ENCODE results near the gene TMEM63B. TPM values are rescaled to one million over a fixed set of nuclear protein-coding genes. Genes with fewer than 3 reads are reported as not detected.

TMEM63B gene
- total RNA-seq, 5 donors from 2014 or later (not counting 1 experiment from before 2014, with no cell fraction given) = 16.6 to 21.1 (median 19.3) TPM

DNA sequence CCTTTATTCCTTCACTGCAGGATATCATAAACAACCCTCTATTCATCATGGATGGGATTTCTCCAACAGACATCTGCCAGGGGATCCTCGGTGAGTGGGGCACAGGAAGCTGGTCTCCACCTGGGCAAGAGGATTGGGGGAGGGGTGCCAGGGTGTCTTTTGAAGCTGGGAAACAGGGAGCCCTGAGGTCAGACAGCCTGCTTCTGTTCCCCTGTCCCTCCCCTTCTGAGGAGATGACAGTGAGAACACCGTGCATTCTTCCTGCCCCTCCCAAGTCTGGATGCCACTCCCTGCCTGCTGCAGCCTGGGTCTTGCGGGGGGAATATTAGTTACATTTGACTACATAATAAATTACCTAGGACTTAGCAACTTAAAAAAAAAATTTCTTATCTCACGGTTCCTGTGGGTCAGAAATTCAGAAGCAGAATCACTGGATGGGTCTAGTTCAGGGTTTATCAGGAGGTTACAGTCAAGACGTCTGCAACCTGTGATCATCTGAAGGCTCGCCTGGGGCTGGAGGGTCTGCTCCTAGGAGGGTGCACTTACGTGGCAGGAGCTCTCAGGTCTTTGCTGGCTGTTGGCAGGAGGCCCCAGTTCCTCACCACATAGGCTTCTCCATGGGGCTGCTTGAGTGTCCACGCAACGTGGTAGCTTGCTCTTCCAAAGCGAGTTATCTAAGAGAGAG is 42.7 kb downstream of the TMEM63B start:
- H3K27me3 Mint-ChIP-seq = peaks cover 5 to 11% of the 10 kb centered on the region in 2 donors
- no peaks in the 10 kb centered on the region for H3K36me3 Mint-ChIP-seq
- Histone ChIP-seq H3K4me1 (ENCODE audit: control insufficient read depth in 1 of 2, extremely low read depth in 1 of 2, insufficient read depth in 2 of 2, low read length in 2 of 2) (peaks cover 0 to 5% of the 10 kb centered on the region in 2 experiments), H3K27me3 (replicated peaks in 1 of 2; ENCODE audit: control insufficient read depth in 2 of 2, extremely low read depth in 1 of 2, insufficient read depth in 2 of 2, low read length in 1 of 2) (peaks cover 0 to 40% of the 10 kb centered on the region in 2 experiments), H3K36me3 (ENCODE audit: control insufficient read depth in 2 of 2, extremely low read depth in 1 of 2, insufficient read depth in 1 of 2, low read length in 1 of 2) (no peaks in the 10 kb centered on the region), H3K9me3 (no peaks in the 10 kb centered on the region), H3K27ac (ENCODE audit: low read length) (no peak overlapping the region), H3K4me3 (ENCODE audit: control insufficient read depth in 1 of 2, extremely low read depth in 1 of 2, low read length in 1 of 2) (no peak overlapping the region)
- H3K4me1 Mint-ChIP-seq = peaks cover 0 to 10% (median 2%) of the 10 kb centered on the region in 3 donors
- no peak for ATAC-seq (replicated peaks in 1 of 4)
- DNase-seq = no peak
- no peak overlapping the region for H3K4me3 Mint-ChIP-seq
- ChIA-PET CTCF (no interaction called here), POLR2A (no interaction called here)
- H3K9me3 Mint-ChIP-seq = no peaks in the 10 kb centered on the region
- no peak overlapping the region for H3K27ac Mint-ChIP-seq
- 77% methylated on average over 3 of the region's 10 CpGs for WGBS (ENCODE audit: insufficient coverage)

DNA sequence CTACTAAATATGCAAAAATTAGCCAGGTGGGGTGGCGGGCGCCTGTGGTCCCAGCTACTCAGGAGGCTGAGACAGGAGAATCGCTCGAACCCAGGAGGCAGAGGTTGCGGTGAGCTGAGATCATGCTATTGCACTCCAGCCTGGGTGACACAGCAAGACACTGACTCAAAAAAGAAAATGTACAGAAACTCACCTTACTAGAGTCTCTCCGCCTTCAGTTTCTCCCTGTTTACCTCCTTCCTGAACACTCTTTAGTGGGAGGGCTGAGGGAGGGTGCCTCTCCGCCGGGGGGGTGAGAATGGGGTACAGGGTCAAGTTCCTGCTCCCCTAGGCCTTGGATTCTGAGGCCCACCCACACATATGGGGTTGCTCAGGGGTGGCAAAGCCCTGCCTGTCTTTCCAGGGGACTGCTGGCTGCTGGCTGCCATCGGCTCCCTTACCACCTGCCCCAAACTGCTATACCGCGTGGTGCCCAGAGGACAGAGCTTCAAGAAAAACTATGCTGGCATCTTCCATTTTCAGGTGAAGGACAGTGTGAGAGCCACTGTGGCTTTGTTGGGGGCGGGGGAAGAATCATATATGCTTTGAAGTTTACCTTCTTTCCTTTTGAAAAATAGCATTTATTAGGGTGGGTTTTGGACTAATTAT is 44.7 kb downstream of the TMEM63B start:
- H3K4me1 ChIP-seq (ENCODE audit: control insufficient read depth in 1 of 2, extremely low read depth in 1 of 2, insufficient read depth in 2 of 2, low read length in 2 of 2) = peaks cover 0 to 15% of the 10 kb centered on the region in 2 experiments
- POLR2A ChIA-PET = no interaction called here
- no peak for DNase-seq
- H3K4me1 Mint-ChIP-seq = peaks cover 1 to 18% (median 7%) of the 10 kb centered on the region in 3 donors
- H3K9me3 ChIP-seq = no peaks in the 10 kb centered on the region
- peaks cover 0 to 36% of the 10 kb centered on the region in 2 experiments for H3K27me3 ChIP-seq (replicated peaks in 1 of 2; ENCODE audit: control insufficient read depth in 2 of 2, extremely low read depth in 1 of 2, insufficient read depth in 2 of 2, low read length in 1 of 2)
- no peak for ATAC-seq (replicated peaks in 1 of 4)
- no peaks in the 10 kb centered on the region for H3K9me3 Mint-ChIP-seq
- 77% methylated on average over 7 of the region's 12 CpGs for WGBS (ENCODE audit: insufficient coverage)
- H3K27me3 Mint-ChIP-seq = peaks cover 2 to 7% of the 10 kb centered on the region in 2 donors
- peak overlapping the region in 1 of 2 donors; percentile 83 for H3K27ac Mint-ChIP-seq
- no peak overlapping the region for H3K27ac ChIP-seq (ENCODE audit: low read length)
- no peaks in the 10 kb centered on the region for H3K36me3 ChIP-seq (ENCODE audit: control insufficient read depth in 2 of 2, extremely low read depth in 1 of 2, insufficient read depth in 1 of 2, low read length in 1 of 2)
- CTCF ChIA-PET = interaction anchor here (1.0 to 1.6 kb wide), 2 partner anchors 141 to 166 kb away, joined by 3 to 4 read pairs; partner anchors contain the start of gene AARS2 (in 1 of the 2)
- H3K4me3 Mint-ChIP-seq = peak overlapping the region in 1 of 3 donors; percentile 52
- H3K4me3 ChIP-seq (ENCODE audit: control insufficient read depth in 1 of 2, extremely low read depth in 1 of 2, low read length in 1 of 2) = no peak overlapping the region
- no peaks in the 10 kb centered on the region for H3K36me3 Mint-ChIP-seq

DNA sequence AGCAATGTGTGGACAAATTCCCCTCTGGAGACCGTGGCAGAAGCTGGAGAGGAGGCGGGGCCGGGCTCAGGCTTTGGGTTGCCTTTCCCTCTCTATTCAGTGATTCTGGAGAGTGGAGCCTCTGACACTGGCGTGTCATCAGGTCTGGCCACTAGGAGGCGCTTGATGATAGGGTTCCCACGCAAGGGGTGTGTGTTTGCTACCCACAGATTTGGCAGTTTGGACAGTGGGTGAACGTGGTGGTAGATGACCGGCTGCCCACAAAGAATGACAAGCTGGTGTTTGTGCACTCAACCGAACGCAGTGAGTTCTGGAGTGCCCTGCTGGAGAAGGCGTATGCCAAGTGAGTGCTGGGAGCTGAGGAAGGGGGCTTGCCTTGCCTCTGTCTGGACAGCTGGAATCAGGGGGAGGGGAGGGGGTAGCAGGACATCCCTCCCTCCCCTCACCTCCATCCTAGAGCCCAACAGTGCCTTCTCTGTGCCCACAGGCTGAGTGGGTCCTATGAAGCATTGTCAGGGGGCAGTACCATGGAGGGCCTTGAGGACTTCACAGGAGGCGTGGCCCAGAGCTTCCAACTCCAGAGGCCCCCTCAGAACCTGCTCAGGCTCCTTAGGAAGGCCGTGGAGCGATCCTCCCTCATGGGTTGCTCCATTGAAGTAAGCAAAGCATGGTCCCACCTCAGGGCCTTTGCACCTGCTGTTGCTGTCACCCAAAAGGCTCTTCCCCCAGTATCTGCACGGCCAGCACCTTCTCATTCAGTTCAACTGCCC is 45.6 kb downstream of the TMEM63B start:
- ATAC-seq (replicated peaks in 1 of 4) = peak; percentile 71 to 92 (median 86)
- no peaks in the 10 kb centered on the region for H3K36me3 ChIP-seq (ENCODE audit: control insufficient read depth in 2 of 2, extremely low read depth in 1 of 2, insufficient read depth in 1 of 2, low read length in 1 of 2)
- Mint-ChIP-seq H3K27me3 (peaks cover 2 to 7% of the 10 kb centered on the region in 2 donors), H3K4me1 (peaks cover 6 to 25% (median 9%) of the 10 kb centered on the region in 3 donors), H3K27ac (peak overlapping the region in 1 of 2 donors; percentile 44), H3K4me3 (no peak overlapping the region), H3K9me3 (no peaks in the 10 kb centered on the region), H3K36me3 (no peaks in the 10 kb centered on the region)
- no peaks in the 10 kb centered on the region for H3K9me3 ChIP-seq
- ChIA-PET POLR2A (no interaction called here), CTCF (interaction anchor here (0.6 to 1.6 kb wide), 6 partner anchors 61 to 215 kb away, joined by 3 to 5 read pairs (median 4); partner anchors contain the start of genes AARS2 (in 1 of the 2) and CDC5L (in 1 of the 2))
- no peak overlapping the region for H3K27ac ChIP-seq (ENCODE audit: low read length)
- H3K4me3 ChIP-seq (ENCODE audit: control insufficient read depth in 1 of 2, extremely low read depth in 1 of 2, low read length in 1 of 2) = no peak overlapping the region
- peak; percentile 35 to 82 (median 68) for DNase-seq
- 14% methylated on average over 10 of the region's 15 CpGs for WGBS (ENCODE audit: insufficient coverage)
- H3K4me1 ChIP-seq (ENCODE audit: control insufficient read depth in 1 of 2, extremely low read depth in 1 of 2, insufficient read depth in 2 of 2, low read length in 2 of 2) = peaks cover 0 to 17% of the 10 kb centered on the region in 2 experiments
- peaks cover 0 to 37% of the 10 kb centered on the region in 2 experiments for H3K27me3 ChIP-seq (replicated peaks in 1 of 2; ENCODE audit: control insufficient read depth in 2 of 2, extremely low read depth in 1 of 2, insufficient read depth in 2 of 2, low read length in 1 of 2)

DNA sequence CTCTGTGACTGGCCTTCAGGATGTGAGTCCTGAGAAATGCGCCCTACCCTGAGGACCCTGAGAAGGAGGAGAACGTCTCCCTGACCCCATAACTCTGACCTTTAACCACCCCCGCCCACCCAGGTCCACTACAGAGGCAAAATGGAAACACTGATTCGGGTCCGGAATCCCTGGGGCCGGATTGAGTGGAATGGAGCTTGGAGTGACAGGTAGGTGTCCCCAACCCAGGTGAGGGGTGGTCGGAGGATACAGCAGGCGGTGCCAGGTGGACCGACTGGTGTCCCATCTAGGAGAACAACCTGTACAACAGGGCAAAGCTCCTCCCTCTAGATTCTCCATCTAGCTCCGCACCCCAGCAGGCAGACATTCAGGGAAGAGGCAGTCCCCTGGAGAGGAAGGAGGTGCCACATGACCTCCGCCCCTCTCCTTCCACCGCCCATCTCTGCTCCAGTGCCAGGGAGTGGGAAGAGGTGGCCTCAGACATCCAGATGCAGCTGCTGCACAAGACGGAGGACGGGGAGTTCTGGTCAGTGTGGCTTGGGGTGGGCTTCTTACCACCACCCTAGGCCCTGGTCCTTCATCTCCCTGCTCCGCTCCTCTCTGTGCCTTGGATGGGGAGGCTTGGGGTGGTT is 48.9 kb downstream of the TMEM63B start:
- peaks cover 0 to 26% of the 10 kb centered on the region in 2 experiments for H3K27me3 ChIP-seq (replicated peaks in 1 of 2; ENCODE audit: control insufficient read depth in 2 of 2, extremely low read depth in 1 of 2, insufficient read depth in 2 of 2, low read length in 1 of 2)
- no peak overlapping the region for H3K27ac ChIP-seq (ENCODE audit: low read length)
- Mint-ChIP-seq H3K27me3 (peaks cover 0 to 5% of the 10 kb centered on the region in 2 donors), H3K27ac (no peak overlapping the region), H3K36me3 (no peaks in the 10 kb centered on the region), H3K4me1 (peaks cover 6 to 25% (median 9%) of the 10 kb centered on the region in 3 donors), H3K4me3 (peak overlapping the region in 1 of 3 donors; percentile 55), H3K9me3 (no peaks in the 10 kb centered on the region)
- H3K9me3 ChIP-seq = no peaks in the 10 kb centered on the region
- no peak for DNase-seq
- 95% methylated on average over 4 of the region's 15 CpGs for WGBS (ENCODE audit: insufficient coverage)
- no peaks in the 10 kb centered on the region for H3K36me3 ChIP-seq (ENCODE audit: control insufficient read depth in 2 of 2, extremely low read depth in 1 of 2, insufficient read depth in 1 of 2, low read length in 1 of 2)
- ChIA-PET CTCF (interaction anchor here (0.6 to 0.8 kb wide), 3 partner anchors 80 to 281 kb away, joined by 3 to 4 read pairs (median 4); no protein-coding TSS in a partner anchor), POLR2A (interaction anchor here in 1 of 2 donors (0.9 kb wide), 1 partner anchor 168 kb away, joined by 5 read pairs; no protein-coding TSS in a partner anchor)
- H3K4me3 ChIP-seq (ENCODE audit: control insufficient read depth in 1 of 2, extremely low read depth in 1 of 2, low read length in 1 of 2) = no peak overlapping the region
- no peak for ATAC-seq (replicated peaks in 1 of 4)
- H3K4me1 ChIP-seq (ENCODE audit: control insufficient read depth in 1 of 2, extremely low read depth in 1 of 2, insufficient read depth in 2 of 2, low read length in 2 of 2) = peaks cover 0 to 17% of the 10 kb centered on the region in 2 experiments

DNA sequence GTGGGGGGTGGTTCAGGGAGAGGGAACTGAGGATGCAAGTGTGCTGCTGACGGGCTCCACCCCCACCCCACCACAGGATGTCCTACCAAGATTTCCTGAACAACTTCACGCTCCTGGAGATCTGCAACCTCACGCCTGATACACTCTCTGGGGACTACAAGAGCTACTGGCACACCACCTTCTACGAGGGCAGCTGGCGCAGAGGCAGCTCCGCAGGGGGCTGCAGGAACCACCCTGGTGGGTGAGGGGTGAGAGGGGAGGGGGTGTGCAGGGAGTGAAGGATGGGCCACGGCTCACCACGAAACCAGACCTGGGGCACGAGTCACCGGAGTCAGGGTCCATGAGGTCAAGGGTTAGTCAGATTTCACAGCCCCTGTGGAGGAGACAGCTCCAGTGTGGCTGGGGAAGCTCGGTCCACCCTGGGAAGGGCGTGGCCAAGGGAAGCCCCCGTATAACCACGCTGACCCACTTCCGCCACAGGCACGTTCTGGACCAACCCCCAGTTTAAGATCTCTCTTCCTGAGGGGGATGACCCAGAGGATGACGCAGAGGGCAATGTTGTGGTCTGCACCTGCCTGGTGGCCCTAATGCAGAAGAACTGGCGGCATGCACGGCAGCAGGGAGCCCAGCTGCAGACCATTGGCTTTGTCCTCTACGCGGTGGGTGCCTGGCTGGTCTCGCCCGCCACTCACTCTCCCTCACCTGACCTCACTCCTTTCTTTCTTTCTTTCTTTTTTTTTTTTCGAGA is 49.6 kb downstream of the TMEM63B start:
- ChIA-PET POLR2A (interaction anchor here in 1 of 2 donors (0.9 kb wide), 1 partner anchor 167 kb away, joined by 5 read pairs; no protein-coding TSS in a partner anchor), CTCF (interaction anchor here (0.6 to 0.8 kb wide), 4 partner anchors 18 to 280 kb away, joined by 3 to 4 read pairs (median 4); no protein-coding TSS in a partner anchor)
- Histone ChIP-seq H3K9me3 (no peaks in the 10 kb centered on the region), H3K36me3 (ENCODE audit: control insufficient read depth in 2 of 2, extremely low read depth in 1 of 2, insufficient read depth in 1 of 2, low read length in 1 of 2) (no peaks in the 10 kb centered on the region), H3K4me1 (ENCODE audit: control insufficient read depth in 1 of 2, extremely low read depth in 1 of 2, insufficient read depth in 2 of 2, low read length in 2 of 2) (peaks cover 0 to 17% of the 10 kb centered on the region in 2 experiments), H3K4me3 (ENCODE audit: control insufficient read depth in 1 of 2, extremely low read depth in 1 of 2, low read length in 1 of 2) (no peak overlapping the region), H3K27me3 (replicated peaks in 1 of 2; ENCODE audit: control insufficient read depth in 2 of 2, extremely low read depth in 1 of 2, insufficient read depth in 2 of 2, low read length in 1 of 2) (peaks cover 0 to 25% of the 10 kb centered on the region in 2 experiments), H3K27ac (ENCODE audit: low read length) (no peak overlapping the region)
- ATAC-seq (replicated peaks in 1 of 4) (peak in 3 of 4 experiments; percentile 28 to 69 (median 49)), DNase-seq (peak in 26 of 35 experiments; percentile 6 to 53 (median 28))
- Mint-ChIP-seq H3K4me1 (peaks cover 6 to 23% (median 9%) of the 10 kb centered on the region in 3 donors), H3K36me3 (no peaks in the 10 kb centered on the region), H3K9me3 (no peaks in the 10 kb centered on the region), H3K27ac (peak overlapping the region in 1 of 2 donors; percentile 22), H3K4me3 (peak overlapping the region in 1 of 3 donors; percentile 55), H3K27me3 (peaks cover 0 to 3% of the 10 kb centered on the region in 2 donors)
- 30% methylated on average over 15 of the region's 24 CpGs for WGBS (ENCODE audit: insufficient coverage)
